Measurements from ENCODE around the gene ARFGEF2. TPM values are rescaled to one million over a fixed set of nuclear protein-coding genes. Genes with fewer than 3 reads are reported as not detected.

The ARFGEF2 gene
- total RNA-seq, 1 donor: 52.7 TPM

- H3K4me3 ChIP-seq (ENCODE audit: low read depth, low read length): no peak overlapping the region
- no peak for DNase-seq (ENCODE audit: low read depth)
- TF ChIP-seq CTCF (IDR thresholded peaks at IDR 0.05; ENCODE audit: insufficient read depth, low read length): no peak
These were observed 15.2 kb upstream of the ARFGEF2 start for GRCh38 chr20:48906221-48906877.

- H3K4me3 ChIP-seq (ENCODE audit: low read depth, low read length): no peak overlapping the region
- TF ChIP-seq CTCF (IDR thresholded peaks at IDR 0.05; ENCODE audit: insufficient read depth, low read length): no peak
- DNase-seq (ENCODE audit: low read depth): no peak
These were observed 12.7 kb upstream of the ARFGEF2 start for GRCh38 chr20:48908656-48909319.

GRCh38 chr20:48909910-48910309 lies 11.6 kb upstream of the ARFGEF2 start:
- TF ChIP-seq CTCF (IDR thresholded peaks at IDR 0.05; ENCODE audit: insufficient read depth, low read length): no peak
- DNase-seq (ENCODE audit: low read depth): no peak
- H3K4me3 ChIP-seq (ENCODE audit: low read depth, low read length): no peak overlapping the region

- TF ChIP-seq CTCF (IDR thresholded peaks at IDR 0.05; ENCODE audit: insufficient read depth, low read length): no peak
- peak; percentile 19 for DNase-seq (ENCODE audit: low read depth)
These were observed 11.1 kb upstream of the ARFGEF2 start for GRCh38 chr20:48910347-48910781.

GRCh38 chr20:48912065-48912464 lies 9.4 kb upstream of the ARFGEF2 start:
- H3K4me3 ChIP-seq (ENCODE audit: low read depth, low read length): no peak overlapping the region
- DNase-seq (ENCODE audit: low read depth): no peak
- TF ChIP-seq CTCF (IDR thresholded peaks at IDR 0.05; ENCODE audit: insufficient read depth, low read length): no peak

More at GRCh38 chr20:48910347-48910781, 11.1 kb upstream of the ARFGEF2 start:
- no peak overlapping the region for H3K4me3 ChIP-seq (ENCODE audit: low read depth, low read length)

GRCh38 chr20:48916699-48917098 lies 4.8 kb upstream of the ARFGEF2 start:
- no peak overlapping the region for H3K4me3 ChIP-seq (ENCODE audit: low read depth, low read length)
- no peak for DNase-seq (ENCODE audit: low read depth)
- no peak for TF ChIP-seq CTCF (IDR thresholded peaks at IDR 0.05; ENCODE audit: insufficient read depth, low read length)
